ENCODE measurements around the gene COL4A1. TPM values are rescaled to one million over a fixed set of nuclear protein-coding genes. Genes with fewer than 3 reads are reported as not detected.

The COL4A1 gene
- total RNA-seq, 4 donors from 2014 or later = 989 to 1,633 (median 1,298) TPM

GRCh38 chr13:110240352-110240751 lies 66.6 kb downstream of the COL4A1 start:
- TF ChIP-seq CTCF (IDR thresholded peaks at IDR 0.05; ENCODE audit: low read depth) = no peak

- no peak for TF ChIP-seq CTCF (IDR thresholded peaks at IDR 0.05; ENCODE audit: low read depth)
Observed at GRCh38 chr13:110239280-110240125, 67.5 kb downstream of the COL4A1 start.

GRCh38 chr13:110238818-110239195 lies 68.2 kb downstream of the COL4A1 start:
- TF ChIP-seq CTCF (IDR thresholded peaks at IDR 0.05; ENCODE audit: low read depth) = no peak

GRCh38 chr13:110237875-110238817 lies 68.8 kb downstream of the COL4A1 start:
- TF ChIP-seq CTCF (IDR thresholded peaks at IDR 0.05; ENCODE audit: low read depth) = no peak

- TF ChIP-seq CTCF (IDR thresholded peaks at IDR 0.05; ENCODE audit: low read depth) = no peak
Observed at GRCh38 chr13:110236831-110237261, 70.1 kb downstream of the COL4A1 start.

- TF ChIP-seq CTCF (IDR thresholded peaks at IDR 0.05; ENCODE audit: low read depth) = no peak
Observed at GRCh38 chr13:110236431-110236830, 70.5 kb downstream of the COL4A1 start.

- no peak for TF ChIP-seq CTCF (IDR thresholded peaks at IDR 0.05; ENCODE audit: low read depth)
Observed at GRCh38 chr13:110234532-110234931, 72.4 kb downstream of the COL4A1 start.

Measured in subcutaneous adipose tissue (tissue), 4 donors.